ENCODE measurements around the gene LIMK1.

Gene LIMK1

DNA sequence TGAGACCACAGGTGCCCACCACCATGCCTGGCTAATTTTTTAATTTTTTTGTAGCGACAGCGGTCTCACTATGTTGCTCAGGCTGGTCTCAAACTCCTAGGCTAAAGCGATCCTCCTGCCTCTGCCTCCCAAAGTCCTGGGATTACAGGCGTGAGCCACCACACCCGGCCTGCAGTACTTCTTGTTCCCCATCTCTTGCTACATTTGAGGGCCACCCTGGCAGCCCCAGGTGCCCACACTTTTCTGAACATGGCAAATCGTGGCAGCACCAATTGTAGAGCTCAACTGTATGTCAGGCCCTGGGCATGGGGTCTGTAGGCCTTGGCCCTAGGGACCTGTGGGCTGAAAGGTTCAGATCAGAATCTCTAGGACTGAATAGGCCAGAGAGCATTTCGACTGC, 25.1 kb upstream of the LIMK1 start:
- Histone ChIP-seq H3K36me3 (ENCODE audit: control insufficient read depth, insufficient read depth, low read length) (no peaks in the 10 kb centered on the region), H3K27me3 (ENCODE audit: control insufficient read depth, insufficient read depth, low read length) (no peaks in the 10 kb centered on the region), H3K9me3 (ENCODE audit: control insufficient read depth, insufficient read depth, low read length) (no peaks in the 10 kb centered on the region)

DNA sequence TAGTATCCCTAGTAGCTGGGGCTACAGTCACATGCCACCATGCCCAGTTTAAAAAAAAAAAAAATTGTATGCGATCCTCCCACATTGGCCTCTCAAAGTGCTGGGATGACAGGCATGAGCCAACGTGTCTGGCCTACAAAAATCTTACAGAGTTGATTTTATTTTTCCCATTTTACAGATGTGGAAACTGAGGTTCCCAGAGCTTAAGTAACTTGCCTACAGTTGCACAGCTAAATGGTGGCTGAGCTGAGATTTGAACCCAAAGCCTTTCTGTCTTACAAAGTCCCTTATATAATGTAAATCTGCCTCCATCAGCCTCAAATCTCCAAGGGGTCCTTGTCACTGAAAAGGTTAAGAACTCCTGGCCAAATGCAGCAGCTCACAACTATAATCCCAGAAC, 24.6 kb upstream of the LIMK1 start:
- H3K27me3 ChIP-seq (ENCODE audit: control insufficient read depth, insufficient read depth, low read length): no peaks in the 10 kb centered on the region
- H3K9ac ChIP-seq (ENCODE audit: low read depth, low read length): no peak overlapping the region
- no peak overlapping the region for H3K4me3 ChIP-seq (ENCODE audit: low read depth, low read length)
- H3K4me1 ChIP-seq (ENCODE audit: control insufficient read depth, insufficient read depth, low read length): no peaks in the 10 kb centered on the region
- H3K9me3 ChIP-seq (ENCODE audit: control insufficient read depth, insufficient read depth, low read length): no peaks in the 10 kb centered on the region
- H3K36me3 ChIP-seq (ENCODE audit: control insufficient read depth, insufficient read depth, low read length): no peaks in the 10 kb centered on the region

More for the DNA sequence above, 25.1 kb upstream of the LIMK1 start:
- Histone ChIP-seq H3K9ac (ENCODE audit: low read depth, low read length) (no peak overlapping the region), H3K4me3 (ENCODE audit: low read depth, low read length) (no peak overlapping the region), H3K4me1 (ENCODE audit: control insufficient read depth, insufficient read depth, low read length) (no peaks in the 10 kb centered on the region)

GRCh38 chr7:74059681-74060588, 23.7 kb upstream of the LIMK1 start:
- no peaks in the 10 kb centered on the region for H3K9me3 ChIP-seq (ENCODE audit: control insufficient read depth, insufficient read depth, low read length)
- no peaks in the 10 kb centered on the region for H3K4me1 ChIP-seq (ENCODE audit: control insufficient read depth, insufficient read depth, low read length)
- H3K27me3 ChIP-seq (ENCODE audit: control insufficient read depth, insufficient read depth, low read length): no peaks in the 10 kb centered on the region
- no peak overlapping the region for H3K4me3 ChIP-seq (ENCODE audit: low read depth, low read length)
- H3K9ac ChIP-seq (ENCODE audit: low read depth, low read length): no peak overlapping the region
- H3K36me3 ChIP-seq (ENCODE audit: control insufficient read depth, insufficient read depth, low read length): no peaks in the 10 kb centered on the region

DNA sequence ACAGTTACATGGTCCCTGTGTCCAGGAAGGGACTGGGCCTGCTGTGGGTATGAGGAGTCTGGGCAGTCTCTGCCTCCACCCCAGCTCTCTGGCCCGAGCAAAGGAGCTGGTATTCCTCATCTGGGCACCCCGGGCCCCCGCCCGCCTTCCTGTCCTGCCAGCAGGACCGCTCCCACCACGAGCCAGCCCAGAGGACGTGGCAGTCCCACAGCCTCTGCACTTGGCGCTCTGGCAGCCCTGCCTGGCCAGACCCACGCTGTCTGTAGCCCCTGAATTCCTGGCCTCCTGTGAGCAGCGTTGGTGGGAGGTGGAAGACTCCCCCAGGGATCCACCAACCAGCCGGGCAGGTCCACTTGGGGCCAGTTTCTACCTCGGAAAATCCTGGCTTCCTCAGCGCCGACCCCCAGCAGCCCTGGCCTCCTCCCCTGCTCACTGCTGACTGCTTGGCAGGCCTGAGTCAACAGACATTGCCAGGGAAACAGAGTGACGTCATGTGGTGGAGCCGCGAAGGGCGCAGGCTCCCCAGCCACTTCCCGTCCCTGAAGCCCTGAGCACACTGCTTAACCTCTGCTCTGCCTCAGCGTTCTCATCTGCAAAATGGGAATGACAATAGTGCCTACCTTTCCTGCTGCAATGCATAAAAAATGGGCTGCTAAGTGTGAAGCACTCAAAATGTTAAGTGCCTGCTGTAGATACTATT, 21.6 kb upstream of the LIMK1 start:
- no peaks in the 10 kb centered on the region for H3K36me3 ChIP-seq (ENCODE audit: control insufficient read depth, insufficient read depth, low read length)
- H3K4me1 ChIP-seq (ENCODE audit: control insufficient read depth, insufficient read depth, low read length): no peaks in the 10 kb centered on the region
- no peak overlapping the region for H3K9ac ChIP-seq (ENCODE audit: low read depth, low read length)
- no peaks in the 10 kb centered on the region for H3K27me3 ChIP-seq (ENCODE audit: control insufficient read depth, insufficient read depth, low read length)
- H3K4me3 ChIP-seq (ENCODE audit: low read depth, low read length): no peak overlapping the region
- no peaks in the 10 kb centered on the region for H3K9me3 ChIP-seq (ENCODE audit: control insufficient read depth, insufficient read depth, low read length)

- Histone ChIP-seq H3K36me3 (ENCODE audit: control insufficient read depth, insufficient read depth, low read length) (no peaks in the 10 kb centered on the region), H3K4me1 (ENCODE audit: control insufficient read depth, insufficient read depth, low read length) (peaks cover 2% of the 10 kb centered on the region), H3K4me3 (ENCODE audit: low read depth, low read length) (no peak overlapping the region), H3K27me3 (ENCODE audit: control insufficient read depth, insufficient read depth, low read length) (no peaks in the 10 kb centered on the region), H3K9ac (ENCODE audit: low read depth, low read length) (no peak overlapping the region), H3K9me3 (ENCODE audit: control insufficient read depth, insufficient read depth, low read length) (no peaks in the 10 kb centered on the region)
These were observed 20.4 kb upstream of the LIMK1 start for GRCh38 chr7:74063223-74063641.

DNA sequence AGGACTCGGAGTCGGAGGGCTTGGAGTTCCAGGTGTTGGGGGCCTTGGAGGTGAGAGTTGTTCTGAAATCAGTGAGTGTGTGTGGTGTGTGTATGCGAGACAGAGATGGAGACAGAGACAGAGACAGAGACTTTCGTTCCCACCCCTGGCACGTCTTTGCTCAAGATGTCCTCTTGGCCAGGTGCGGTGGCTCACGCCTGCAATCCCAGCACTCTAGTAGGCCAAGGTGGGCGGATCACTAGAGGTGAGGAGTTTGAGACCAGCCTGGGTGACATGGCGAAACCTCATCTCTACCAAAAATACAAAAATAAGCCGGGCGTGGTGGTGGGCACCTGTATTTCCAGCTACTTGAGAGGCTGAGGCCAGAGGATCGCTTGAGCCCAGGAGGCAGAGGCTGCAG, 20.0 kb upstream of the LIMK1 start:
- Histone ChIP-seq H3K36me3 (ENCODE audit: control insufficient read depth, insufficient read depth, low read length) (no peaks in the 10 kb centered on the region), H3K4me3 (ENCODE audit: low read depth, low read length) (no peak overlapping the region), H3K9ac (ENCODE audit: low read depth, low read length) (no peak overlapping the region), H3K27me3 (ENCODE audit: control insufficient read depth, insufficient read depth, low read length) (no peaks in the 10 kb centered on the region), H3K4me1 (ENCODE audit: control insufficient read depth, insufficient read depth, low read length) (peaks cover 2% of the 10 kb centered on the region), H3K9me3 (ENCODE audit: control insufficient read depth, insufficient read depth, low read length) (no peaks in the 10 kb centered on the region)

- peaks cover 2% of the 10 kb centered on the region for H3K4me1 ChIP-seq (ENCODE audit: control insufficient read depth, insufficient read depth, low read length)
- H3K36me3 ChIP-seq (ENCODE audit: control insufficient read depth, insufficient read depth, low read length): no peaks in the 10 kb centered on the region
- H3K4me3 ChIP-seq (ENCODE audit: low read depth, low read length): no peak overlapping the region
- H3K27me3 ChIP-seq (ENCODE audit: control insufficient read depth, insufficient read depth, low read length): no peaks in the 10 kb centered on the region
- no peaks in the 10 kb centered on the region for H3K9me3 ChIP-seq (ENCODE audit: control insufficient read depth, insufficient read depth, low read length)
- H3K9ac ChIP-seq (ENCODE audit: low read depth, low read length): no peak overlapping the region
These were observed 18.9 kb upstream of the LIMK1 start for GRCh38 chr7:74064696-74065095.

DNA sequence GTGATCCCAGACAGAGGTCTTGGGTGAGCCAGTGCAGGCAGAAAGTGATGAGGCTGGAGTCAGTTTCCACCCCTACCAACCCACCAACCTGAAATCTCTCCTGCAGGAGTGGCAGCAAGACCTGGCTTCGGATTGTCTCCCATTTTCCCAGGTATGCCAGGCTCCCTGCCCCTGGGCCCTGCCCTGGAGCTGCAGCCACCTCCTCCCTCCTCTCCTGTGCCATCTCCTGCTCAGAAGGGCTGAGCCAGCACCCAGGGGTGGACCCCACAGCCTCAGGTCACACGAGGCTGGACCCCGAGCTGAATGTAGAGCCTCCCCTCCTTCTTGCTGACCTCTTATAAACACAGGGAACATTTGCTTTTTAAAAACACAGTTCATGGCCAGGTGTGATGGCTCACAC, 17.0 kb upstream of the LIMK1 start:
- H3K36me3 ChIP-seq (ENCODE audit: control insufficient read depth, insufficient read depth, low read length): no peaks in the 10 kb centered on the region
- H3K27me3 ChIP-seq (ENCODE audit: control insufficient read depth, insufficient read depth, low read length): no peaks in the 10 kb centered on the region
- H3K9ac ChIP-seq (ENCODE audit: low read depth, low read length): no peak overlapping the region
- peaks cover 2% of the 10 kb centered on the region for H3K4me1 ChIP-seq (ENCODE audit: control insufficient read depth, insufficient read depth, low read length)
- H3K9me3 ChIP-seq (ENCODE audit: control insufficient read depth, insufficient read depth, low read length): no peaks in the 10 kb centered on the region
- no peak overlapping the region for H3K4me3 ChIP-seq (ENCODE audit: low read depth, low read length)

- H3K27me3 ChIP-seq (ENCODE audit: control insufficient read depth, insufficient read depth, low read length): no peaks in the 10 kb centered on the region
These were observed 15.1 kb upstream of the LIMK1 start for GRCh38 chr7:74068378-74069085.

DNA sequence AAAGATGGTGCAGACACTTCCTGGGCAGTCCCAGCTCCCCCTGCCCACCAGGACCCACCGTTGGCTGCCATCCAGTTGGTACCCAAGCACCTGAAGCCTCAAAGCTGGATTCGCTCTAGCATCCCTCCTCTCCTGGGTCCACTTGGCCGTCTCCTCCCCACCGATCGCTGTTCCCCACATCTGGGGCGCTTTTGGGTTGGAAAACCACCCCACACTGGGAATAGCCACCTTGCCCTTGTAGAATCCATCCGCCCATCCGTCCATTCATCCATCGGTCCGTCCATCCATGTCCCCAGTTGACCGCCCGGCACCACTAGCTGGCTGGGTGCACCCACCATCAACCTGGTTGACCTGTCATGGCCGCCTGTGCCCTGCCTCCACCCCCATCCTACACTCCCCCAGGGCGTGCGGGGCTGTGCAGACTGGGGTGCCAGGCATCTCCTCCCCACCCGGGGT, 14.5 kb upstream of the LIMK1 start:
- Histone ChIP-seq H3K27me3 (ENCODE audit: control insufficient read depth, insufficient read depth, low read length) (no peaks in the 10 kb centered on the region), H3K4me1 (ENCODE audit: control insufficient read depth, insufficient read depth, low read length) (peaks cover 2% of the 10 kb centered on the region), H3K9ac (ENCODE audit: low read depth, low read length) (no peak overlapping the region), H3K4me3 (ENCODE audit: low read depth, low read length) (no peak overlapping the region), H3K9me3 (ENCODE audit: control insufficient read depth, insufficient read depth, low read length) (no peaks in the 10 kb centered on the region), H3K36me3 (ENCODE audit: control insufficient read depth, insufficient read depth, low read length) (no peaks in the 10 kb centered on the region)

More at GRCh38 chr7:74068378-74069085, 15.1 kb upstream of the LIMK1 start:
- no peak overlapping the region for H3K4me3 ChIP-seq (ENCODE audit: low read depth, low read length)
- H3K9ac ChIP-seq (ENCODE audit: low read depth, low read length): no peak overlapping the region
- H3K36me3 ChIP-seq (ENCODE audit: control insufficient read depth, insufficient read depth, low read length): no peaks in the 10 kb centered on the region
- peaks cover 2% of the 10 kb centered on the region for H3K4me1 ChIP-seq (ENCODE audit: control insufficient read depth, insufficient read depth, low read length)
- no peaks in the 10 kb centered on the region for H3K9me3 ChIP-seq (ENCODE audit: control insufficient read depth, insufficient read depth, low read length)

DNA sequence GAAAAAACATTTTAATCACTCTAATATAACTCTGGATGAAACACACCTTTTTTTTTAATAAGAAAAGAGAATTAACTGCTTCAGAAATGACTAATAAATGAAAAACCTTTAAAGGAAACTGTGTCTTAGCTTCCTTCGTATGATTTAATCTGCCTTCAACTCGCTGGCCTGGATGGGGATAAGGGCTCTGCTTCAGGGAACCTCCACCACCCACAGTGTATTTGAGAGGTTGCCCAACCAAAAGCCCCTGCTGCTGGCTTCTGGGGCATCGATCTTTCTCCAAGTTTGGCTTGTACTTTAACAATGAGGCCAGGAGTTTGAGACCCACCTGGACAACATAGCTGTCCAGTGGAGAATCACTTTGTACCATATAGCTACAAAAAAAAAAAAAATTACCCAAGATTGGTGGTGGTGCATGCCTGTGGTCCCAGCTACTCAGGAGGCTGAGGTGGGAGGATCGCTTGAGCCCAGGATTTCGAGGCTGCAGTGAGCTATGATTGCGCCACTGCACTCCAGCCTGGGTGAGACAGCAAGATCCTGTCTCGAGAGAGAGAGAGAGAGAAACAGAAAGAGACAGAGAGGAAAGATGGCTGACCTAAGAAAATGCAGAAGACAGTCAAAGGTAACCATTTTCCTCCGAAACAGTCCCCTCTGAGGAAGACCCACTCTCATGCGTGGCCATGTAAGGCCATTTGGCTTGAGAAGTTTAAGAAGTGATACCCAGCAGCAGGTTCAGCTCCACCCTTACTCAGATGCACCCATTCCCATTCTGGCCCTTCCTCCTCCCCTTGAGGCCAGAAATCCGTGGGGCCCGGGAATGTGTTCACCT, 13.6 kb upstream of the LIMK1 start:
- Histone ChIP-seq H3K4me1 (ENCODE audit: control insufficient read depth, insufficient read depth, low read length) (peaks cover 2% of the 10 kb centered on the region), H3K4me3 (ENCODE audit: low read depth, low read length) (no peak overlapping the region), H3K36me3 (ENCODE audit: control insufficient read depth, insufficient read depth, low read length) (no peaks in the 10 kb centered on the region), H3K9ac (ENCODE audit: low read depth, low read length) (no peak overlapping the region), H3K27me3 (ENCODE audit: control insufficient read depth, insufficient read depth, low read length) (no peaks in the 10 kb centered on the region), H3K9me3 (ENCODE audit: control insufficient read depth, insufficient read depth, low read length) (no peaks in the 10 kb centered on the region)

Measured in iPS-15b (cell line).